HG03469 (cell line): ENCODE measurements around the gene TMEM123.

Experiments
- ATAC-seq: cut with Tn5 transposase; IDR thresholded peaks from one replicate; pipeline ENCODE4 v1.9.1; 2021; ENCODE audit warnings: mild to moderate bottlenecking, moderate library complexity, moderate number of reproducible peaks; ENCODE audit not compliant: unreplicated experiment

Gene TMEM123, protein sequence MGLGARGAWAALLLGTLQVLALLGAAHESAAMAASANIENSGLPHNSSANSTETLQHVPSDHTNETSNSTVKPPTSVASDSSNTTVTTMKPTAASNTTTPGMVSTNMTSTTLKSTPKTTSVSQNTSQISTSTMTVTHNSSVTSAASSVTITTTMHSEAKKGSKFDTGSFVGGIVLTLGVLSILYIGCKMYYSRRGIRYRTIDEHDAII

DNA sequence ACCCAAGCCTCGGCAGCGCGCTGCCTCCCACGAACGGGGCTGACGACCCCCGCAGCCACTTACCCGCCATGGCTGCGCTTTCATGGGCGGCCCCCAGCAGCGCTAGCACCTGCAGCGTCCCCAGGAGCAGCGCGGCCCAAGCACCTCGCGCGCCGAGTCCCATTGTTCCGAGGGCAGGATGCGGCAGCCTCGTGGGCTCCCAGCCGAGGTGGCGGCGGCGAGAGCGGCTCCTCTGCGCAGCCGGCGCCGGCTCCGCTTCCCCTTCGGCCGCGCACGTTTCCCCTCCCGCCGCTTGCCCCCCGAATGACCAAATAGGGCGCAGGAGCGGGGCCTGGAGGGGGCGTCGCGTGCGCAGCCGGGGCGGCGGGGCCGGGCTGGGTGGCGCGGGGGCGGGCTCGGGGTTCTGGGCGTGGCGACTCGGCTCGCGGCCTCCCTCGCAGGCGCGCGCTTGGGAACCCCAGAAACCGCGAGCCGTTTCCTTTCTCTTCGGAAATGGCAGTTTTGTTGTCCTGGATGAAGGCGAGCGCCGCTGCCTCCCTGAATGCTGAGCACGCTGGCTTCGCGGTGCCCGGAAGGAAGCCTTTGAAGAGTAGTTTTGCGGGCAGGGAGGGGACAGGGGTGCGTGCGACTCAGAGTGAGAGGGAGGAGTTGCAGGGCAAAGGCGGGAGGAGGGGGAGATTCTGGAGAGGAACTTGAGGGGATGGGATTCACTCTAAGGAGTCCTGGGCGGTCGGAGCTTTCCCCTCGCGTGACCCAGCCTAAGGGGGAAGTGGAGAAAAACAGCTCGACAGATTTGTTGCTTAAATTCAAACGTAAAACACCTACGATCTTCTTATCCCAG lies at the start of gene TMEM123:
TMEM123 (minus strand) TSS at position 305 of the 841 bp plus-strand sequence; CDS start at position 163, 142 bp downstream.
- peak; percentile 30 for ATAC-seq

DNA sequence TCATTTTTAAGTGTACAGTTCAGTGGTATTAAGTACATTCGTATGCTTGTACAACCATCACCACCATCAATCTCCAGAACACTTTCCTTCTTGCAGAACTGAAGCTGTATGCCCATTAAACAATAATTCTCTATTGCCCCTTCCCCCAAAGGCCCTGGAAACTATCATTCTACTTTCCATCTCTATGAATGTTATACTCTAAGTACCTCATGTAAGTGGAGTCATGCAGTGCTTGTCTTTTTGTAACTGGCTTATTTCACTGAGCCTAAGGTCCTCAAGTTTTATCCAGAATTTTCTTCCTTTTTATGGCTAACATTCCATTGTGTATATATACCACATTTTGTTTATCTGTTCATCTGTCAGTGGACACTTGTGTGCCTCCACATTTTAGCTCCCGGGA lies 48.3 kb upstream of the TMEM123 start:
- ATAC-seq = no peak

DNA sequence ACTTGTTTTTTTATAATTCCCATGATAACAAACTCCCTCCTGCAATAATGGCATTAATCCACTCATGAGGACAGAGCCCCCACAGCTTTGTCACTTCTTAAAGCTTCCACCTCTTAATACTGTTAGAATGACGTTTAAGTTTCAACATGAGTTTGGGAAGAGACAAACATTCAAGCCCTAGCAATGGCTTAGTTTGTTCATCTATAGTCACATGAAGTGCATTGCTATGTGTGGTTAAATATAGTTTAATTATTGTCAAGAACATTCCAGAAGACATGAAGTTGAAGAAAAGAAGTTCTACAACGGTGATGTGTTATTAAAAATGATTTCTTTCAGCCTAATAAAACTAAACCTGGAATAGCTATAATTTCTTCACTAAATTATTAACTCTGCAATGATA lies 47.4 kb upstream of the TMEM123 start:
- no peak for ATAC-seq

GRCh38 chr11:102499151-102499550 lies 46.6 kb upstream of the TMEM123 start:
- no peak for ATAC-seq

- no peak for ATAC-seq
These were observed 44.5 kb upstream of the TMEM123 start for GRCh38 chr11:102497061-102497460.

GRCh38 chr11:102495161-102496042 lies 42.8 kb upstream of the TMEM123 start:
- ATAC-seq = peak; percentile 89

DNA sequence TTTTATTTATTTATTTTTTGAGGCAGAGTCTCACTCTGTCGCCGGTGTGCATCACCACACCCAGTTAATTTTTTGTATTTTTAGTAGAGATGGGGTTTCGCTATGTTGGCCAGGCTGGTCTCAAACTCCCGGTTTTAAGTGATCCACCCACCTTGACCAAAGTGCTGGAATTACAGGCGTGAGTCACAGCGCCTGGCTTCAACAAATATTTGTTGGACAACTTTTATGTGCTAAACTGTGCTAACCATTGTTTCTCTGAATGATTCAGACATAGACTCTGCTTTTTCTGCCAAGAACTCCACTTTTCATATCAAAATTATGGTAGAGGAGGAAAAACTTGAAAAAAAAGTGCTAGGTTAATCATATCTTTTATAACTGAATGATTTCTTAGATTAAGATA lies 41.7 kb upstream of the TMEM123 start:
- no peak for ATAC-seq

DNA sequence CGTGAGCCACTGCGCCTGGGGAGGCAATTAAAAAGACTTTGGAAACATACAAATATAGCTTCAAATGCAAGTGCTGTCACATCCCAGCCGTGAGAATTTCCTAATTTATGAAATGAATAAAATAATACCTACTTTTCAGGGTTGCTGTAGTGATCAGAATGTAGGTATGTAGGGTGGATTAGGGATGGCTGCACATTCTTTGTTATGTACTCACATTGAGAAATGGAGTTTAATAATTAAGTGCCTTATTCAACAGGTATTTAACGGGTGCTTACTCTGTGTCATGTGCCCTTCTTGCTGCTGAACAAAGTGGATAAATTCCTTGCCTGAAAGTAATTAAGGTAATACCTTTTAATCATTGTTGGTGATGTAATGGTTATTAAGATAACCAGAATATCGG lies 41.0 kb upstream of the TMEM123 start:
- ATAC-seq = no peak

DNA sequence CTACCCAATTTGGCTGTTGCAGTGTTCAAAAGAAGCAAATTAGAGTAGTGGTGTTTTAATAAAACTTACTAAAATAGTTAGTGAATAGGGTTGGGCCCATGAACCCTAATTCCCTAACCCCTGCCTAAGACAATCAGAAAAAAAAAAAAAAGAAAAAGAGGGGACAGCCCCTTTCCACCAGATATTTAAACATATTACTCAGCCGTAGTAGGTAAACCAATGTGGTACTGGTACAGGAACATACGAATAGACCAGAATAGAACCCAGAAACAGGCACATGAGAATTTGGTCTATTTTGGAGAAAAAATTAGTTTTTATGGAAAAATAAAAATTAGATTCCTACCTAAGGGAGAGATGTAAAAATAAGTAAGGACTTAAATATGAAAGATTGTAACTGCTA lies 39.4 kb upstream of the TMEM123 start:
- no peak for ATAC-seq

- no peak for ATAC-seq
These were observed 36.9 kb upstream of the TMEM123 start for GRCh38 chr11:102489186-102490145.

DNA sequence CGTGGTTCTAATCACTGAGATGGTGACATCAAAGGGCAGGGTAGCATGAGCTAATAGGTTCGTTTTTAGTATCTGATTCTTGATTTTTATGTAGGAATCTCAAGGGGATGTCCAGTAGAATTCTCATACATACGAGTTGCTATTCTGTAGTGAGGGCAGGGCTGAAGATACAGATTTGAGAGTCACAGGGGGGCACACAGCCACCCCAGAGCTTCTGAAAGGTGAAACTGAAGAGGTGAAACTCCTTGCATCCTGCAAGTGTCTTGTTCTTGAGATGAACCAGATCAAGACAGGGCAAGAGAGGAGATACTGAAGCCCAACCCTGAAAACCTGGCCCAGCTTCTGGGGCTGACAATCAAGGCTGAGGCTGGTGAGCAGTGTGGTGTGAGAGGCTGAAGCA lies 35.6 kb upstream of the TMEM123 start:
- ATAC-seq = peak; percentile 84

DNA sequence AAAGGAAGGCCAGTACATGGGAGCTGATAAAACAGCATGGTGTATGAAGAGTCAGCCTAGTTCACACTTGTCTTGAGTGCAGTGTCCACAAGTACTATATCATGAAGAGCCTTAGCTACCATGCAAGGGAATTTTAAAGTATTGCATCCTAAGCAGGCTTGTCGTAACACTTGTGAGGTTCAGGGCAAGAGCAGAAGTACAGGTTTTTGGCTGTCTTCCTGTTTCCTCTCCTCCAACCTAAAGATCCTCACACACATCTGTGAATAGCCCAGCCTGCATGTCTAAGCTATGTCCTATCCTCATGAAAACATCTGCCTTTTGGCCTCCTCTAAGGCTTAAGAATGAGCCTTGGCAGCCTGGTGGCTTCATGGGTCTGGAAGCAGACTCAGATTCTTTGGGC lies 34.6 kb upstream of the TMEM123 start:
- no peak for ATAC-seq

GRCh38 chr11:102486584-102486983 lies 34.0 kb upstream of the TMEM123 start:
- no peak for ATAC-seq

- ATAC-seq = no peak
These were observed 32.6 kb upstream of the TMEM123 start for GRCh38 chr11:102485095-102485722.

- ATAC-seq = no peak
These were observed 29.9 kb upstream of the TMEM123 start for GRCh38 chr11:102482433-102482832.

DNA sequence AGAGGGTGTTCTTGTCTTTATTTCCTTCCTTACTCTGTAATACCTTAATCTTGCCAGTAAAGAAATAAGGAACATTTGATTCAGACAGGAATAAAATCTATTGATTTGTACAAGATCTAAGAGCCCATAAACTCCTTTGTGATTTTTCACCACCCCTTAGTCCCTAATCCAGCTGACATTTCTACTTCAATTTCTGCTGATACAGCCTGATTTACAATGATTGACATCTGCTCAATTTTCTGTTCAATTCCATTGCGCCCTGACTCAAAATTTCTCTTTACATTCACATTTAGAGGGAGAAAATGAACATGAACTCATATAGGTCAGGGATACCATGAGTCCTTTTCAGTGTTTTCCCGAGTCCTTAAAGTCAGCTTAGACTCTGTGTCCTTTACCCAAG lies 27.2 kb upstream of the TMEM123 start:
- no peak for ATAC-seq

DNA sequence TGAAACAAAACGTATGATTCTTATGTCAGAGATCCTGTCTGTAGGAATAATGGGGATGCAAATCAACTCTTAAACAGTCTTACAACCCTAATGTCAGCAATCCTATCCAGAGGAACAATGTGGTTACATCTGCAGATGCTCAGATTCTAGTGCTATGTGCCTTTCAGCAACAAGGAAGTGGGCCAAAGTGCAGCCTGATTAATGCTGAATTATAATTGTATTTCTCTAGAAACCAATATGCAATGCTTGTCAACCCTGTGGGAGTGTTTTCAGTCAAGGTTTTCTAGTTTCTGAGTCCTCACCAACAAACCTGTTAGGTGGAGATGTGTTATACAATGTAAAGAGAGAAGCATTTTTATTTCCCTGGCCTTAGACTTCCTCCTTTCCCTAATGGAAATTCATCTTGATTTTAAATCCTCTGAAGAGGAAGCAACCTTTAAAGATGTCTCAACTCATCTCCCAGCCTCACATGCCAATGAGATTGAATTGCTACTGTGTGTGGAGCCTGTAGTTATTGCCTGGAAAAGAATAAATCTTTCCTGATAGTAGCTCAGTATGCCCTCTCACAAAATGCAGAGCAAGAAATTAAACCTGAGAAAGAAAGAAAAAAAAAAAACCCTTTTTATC lies 26.2 kb upstream of the TMEM123 start:
- no peak for ATAC-seq

DNA sequence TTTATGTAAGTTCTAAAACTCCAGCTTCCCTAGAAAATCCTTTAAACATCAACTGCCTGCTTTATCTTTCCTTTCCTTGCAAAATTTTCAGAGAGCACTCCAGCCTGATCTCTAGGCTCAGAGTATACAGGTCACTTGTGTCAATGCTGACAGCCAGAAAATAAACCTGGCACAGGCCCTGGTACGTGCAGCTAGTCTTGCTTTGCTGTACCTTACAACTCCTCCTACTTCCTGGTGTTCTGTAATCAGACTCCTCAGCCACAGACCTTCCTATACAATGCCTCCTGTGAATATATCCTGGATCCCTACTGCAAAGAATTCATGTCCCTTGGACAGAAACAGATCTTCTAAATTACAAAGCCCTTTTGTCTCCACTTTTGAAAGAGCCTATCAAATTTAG lies 24.2 kb upstream of the TMEM123 start:
- ATAC-seq = no peak

- no peak for ATAC-seq
These were observed 23.5 kb upstream of the TMEM123 start for GRCh38 chr11:102476069-102476468.
